GM19193 (cell line): ENCODE measurements around the gene SART3.

Experiments used
- POLR2A ChIP-seq: IDR thresholded peaks from 4 replicates; pipeline ENCODE4 v1.6.1; 2011; ENCODE audit not compliant: insufficient read depth, insufficient read length; ENCODE audit errors: extremely low read depth

SART3 gene

DNA sequence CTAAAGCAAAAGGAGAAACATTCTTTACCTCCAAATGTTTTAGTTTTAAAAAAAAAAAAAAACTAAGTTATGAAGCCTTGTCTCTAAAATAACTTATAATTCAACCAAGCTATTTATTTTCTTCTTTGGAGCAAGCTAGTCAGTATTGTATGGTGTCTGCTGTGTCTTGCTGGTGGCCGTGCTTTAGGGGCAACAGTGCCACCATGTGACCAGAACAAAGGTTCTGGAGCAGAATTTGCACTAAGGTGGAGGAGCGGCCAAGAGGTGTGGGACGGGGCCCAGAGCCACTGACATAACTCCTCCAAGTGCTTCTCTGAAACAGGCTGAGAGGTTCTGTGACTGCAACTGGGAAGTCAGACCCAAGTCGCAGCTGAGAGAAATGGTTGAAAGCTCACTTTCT is 41.4 kb downstream of the SART3 start:
- TF ChIP-seq POLR2A: no peak

DNA sequence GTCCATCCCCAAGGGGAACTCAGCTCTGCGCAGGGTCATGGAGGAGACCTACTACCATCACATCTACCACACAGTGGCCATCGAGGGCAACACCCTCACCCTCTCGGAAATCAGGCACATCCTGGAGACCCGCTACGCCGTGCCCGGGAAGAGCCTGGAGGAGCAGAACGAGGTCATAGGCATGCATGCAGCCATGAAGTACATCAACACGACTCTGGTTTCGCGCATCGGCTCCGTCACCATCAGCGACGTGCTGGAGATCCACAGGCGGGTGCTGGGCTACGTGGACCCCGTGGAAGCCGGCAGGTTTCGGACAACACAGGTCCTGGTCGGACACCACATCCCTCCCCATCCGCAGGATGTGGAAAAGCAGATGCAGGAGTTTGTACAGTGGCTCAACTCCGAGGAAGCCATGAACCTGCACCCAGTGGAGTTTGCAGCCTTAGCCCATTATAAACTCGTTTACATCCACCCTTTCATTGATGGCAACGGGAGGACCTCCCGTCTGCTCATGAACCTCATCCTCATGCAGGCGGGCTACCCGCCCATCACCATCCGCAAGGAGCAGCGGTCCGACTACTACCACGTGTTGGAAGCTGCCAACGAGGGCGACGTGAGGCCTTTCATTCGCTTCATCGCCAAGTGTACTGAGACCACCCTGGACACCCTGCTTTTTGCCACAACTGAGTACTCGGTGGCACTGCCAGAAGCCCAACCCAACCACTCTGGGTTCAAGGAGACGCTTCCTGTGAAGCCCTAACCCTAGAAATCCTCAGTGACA is 42.1 kb downstream of the SART3 start:
- TF ChIP-seq POLR2A: no peak

DNA sequence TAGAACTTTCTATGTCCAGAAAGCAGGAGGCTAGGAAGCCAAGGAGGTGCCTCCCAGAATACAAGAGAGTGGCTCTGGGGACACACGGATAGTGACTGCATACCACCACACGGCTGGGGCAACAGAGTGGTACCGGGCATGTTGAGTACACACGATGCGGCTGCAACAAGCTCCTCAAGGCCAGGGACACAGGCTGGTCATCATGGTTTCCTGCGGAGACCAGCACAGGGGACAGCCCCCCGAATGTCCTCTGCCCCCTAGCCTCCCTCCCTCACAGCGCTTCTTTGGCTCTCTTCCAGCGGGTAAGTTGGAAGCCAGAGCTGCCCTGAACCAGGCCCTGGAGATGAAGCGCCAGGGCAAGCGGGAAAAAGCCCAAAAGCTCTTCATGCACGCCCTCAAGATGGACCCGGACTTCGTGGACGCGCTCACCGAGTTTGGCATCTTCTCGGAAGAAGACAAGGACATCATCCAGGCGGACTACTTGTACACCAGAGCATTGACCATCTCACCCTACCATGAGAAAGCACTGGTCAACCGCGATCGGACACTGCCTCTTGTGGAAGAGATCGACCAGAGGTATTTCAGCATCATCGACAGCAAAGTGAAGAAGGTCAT is 42.8 kb downstream of the SART3 start:
- TF ChIP-seq POLR2A: no peak

DNA sequence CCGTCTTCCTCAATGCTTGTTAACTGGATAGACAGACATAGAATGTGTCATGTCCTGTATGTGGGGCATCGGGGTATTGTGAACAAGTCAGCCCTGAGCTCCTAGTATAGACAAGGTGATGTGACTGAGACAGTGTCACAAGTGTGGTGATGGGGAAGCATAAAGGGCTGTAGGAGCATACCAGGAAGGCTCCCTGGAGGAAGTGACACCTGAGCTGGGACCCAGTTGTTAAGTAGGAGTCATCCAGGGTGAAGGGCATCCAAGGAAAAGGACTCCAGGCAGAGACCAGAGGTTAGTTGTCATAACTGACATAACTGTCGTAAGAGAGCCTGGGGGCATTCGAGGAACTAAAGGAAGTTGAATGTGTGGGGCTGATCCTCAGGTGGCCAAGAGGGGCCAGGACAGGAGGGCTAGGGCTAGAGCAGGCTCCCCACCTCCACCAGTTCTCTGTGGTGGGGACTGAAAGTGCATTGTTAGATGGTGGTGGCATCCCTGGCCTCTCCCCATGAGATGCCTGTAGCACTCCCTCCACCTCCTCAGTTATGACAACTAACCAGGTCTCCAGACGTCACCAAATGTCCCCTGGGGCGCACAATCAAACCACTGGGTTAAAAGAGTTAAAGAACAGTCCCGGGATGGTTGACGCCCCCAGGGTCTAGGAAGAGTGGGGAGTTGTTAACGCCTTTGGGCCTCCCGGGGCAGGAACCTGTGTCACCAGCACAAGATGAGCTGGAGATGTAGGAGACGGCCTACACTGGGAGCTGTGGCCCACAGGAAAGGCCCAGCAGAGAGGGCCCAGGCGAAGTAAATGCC is 43.5 kb downstream of the SART3 start:
- no peak for TF ChIP-seq POLR2A

DNA sequence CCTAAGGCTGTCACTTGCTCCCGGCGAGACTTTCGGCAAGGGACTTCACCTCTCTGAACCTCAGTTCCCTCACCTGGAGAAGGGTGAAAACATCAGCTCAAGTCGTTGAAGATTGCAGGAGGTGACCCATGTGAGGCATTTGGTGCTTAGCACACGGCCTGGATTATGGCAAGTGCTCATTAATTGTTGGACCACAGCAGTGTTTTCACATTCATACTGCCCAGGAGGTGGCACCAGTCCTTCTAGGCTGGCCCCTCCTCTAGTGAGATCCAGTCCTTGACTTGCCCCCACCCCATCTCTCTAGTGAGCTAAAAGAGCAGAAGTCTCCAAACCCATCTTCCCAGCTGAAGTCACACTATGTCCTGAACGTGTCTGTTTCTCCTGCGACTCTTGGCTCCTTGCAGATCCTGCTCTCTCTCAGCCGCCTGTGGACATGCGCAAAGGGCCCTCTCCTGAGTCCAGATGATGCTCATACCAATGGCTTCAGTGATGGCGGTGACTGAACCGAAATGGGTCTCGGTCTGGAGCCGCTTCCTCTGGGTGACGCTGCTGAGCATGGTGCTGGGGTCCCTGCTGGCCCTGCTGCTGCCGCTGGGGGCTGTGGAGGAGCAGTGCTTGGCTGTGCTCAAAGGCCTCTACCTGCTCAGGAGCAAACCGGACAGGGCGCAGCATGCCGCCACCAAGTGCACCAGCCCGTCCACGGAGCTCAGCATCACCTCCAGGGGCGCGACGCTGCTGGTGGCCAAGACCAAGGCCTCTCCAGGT is 44.3 kb downstream of the SART3 start:
- peak; percentile 41 for TF ChIP-seq POLR2A

DNA sequence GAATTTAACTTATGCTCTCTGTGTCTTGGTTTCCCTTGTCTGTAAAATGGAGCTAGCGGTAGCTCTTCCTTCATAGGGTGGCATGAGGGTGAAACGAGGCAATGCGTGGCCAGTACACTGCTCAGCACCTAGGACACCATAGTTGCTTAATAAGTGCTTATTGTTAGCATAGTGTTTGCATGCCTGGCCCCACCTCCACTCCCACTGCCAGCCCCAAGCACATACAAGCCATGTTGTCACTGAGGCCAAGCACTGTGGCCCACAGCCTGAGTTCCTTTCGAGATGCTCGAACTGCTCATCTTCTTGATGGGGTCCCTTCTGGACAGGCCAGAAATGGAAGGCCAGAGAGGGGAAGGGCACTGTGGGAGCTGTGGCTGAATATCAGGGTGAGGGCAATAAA is 45.1 kb downstream of the SART3 start:
- TF ChIP-seq POLR2A: peak; percentile 1

DNA sequence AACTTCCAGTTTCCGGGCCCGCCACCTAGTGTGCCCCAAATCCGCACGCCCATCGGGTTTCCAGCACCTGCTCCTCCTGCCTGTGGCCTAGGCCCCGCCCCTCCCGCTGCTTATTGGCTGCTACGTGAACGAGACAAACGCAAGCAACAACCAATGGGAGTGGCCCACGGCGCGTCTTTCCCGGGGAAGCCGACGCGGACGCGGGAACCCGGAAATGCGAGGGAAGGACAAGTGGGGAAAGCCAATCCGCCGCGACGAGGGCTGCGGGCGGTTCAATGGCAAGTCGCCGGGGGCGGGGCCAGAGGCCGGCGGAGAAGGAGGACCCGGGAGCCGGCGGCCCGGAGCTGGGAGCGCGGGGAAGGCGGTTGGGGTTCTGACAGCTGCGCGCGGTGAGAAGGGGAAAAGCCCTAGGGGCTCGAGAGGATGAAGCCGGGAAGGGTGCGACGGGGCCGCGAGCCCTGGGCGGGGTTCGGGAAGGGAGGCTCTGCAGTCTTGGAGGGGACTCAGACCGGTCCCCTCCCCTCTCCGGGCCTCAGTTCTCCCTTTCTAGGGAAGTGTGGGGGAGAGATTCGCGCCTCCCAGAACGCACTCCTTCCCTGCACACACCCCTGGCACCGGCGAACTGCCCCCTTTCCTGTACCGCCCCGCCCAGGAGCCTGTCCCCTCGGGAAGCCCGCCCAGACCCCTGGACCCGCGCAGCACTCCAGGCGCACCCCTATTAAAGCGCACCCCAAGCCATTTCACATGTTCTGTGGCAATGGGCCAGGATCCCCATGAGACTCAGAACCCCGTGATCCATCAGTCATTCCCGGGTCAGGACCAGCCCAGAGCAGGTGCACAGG is 45.8 kb downstream of the SART3 start, which contains the start of gene FICD:
FICD (plus strand) TSS at position 305 of the 842 bp plus-strand sequence. CDS start 1,696 bp downstream, outside the sequence.
- peak; percentile 83 for TF ChIP-seq POLR2A

DNA sequence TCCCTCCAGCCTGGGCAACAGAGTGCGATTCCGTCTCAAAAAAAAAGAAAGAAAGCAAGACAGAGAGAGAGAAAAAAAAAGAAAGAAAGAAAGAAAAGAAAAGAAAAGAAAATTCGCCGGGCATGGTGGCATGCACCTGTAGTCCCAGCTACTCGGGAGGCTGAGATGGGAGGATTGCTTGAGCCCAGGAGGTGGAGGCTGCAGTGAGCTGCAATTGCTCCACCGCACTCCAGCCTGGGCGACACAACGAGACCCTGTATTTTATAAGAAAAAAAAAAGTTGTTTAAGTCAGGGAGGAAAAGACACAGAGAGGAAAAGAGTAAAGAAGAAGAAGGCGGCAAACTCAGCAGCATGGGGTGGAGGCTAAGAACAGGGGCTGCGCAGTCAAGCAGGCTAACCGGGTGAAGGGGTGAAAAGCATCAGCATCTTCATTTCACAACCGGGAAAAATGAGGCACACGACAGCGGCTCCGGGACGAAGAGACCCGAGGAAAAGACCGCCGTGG is 46.5 kb downstream of the SART3 start:
- TF ChIP-seq POLR2A: no peak

DNA sequence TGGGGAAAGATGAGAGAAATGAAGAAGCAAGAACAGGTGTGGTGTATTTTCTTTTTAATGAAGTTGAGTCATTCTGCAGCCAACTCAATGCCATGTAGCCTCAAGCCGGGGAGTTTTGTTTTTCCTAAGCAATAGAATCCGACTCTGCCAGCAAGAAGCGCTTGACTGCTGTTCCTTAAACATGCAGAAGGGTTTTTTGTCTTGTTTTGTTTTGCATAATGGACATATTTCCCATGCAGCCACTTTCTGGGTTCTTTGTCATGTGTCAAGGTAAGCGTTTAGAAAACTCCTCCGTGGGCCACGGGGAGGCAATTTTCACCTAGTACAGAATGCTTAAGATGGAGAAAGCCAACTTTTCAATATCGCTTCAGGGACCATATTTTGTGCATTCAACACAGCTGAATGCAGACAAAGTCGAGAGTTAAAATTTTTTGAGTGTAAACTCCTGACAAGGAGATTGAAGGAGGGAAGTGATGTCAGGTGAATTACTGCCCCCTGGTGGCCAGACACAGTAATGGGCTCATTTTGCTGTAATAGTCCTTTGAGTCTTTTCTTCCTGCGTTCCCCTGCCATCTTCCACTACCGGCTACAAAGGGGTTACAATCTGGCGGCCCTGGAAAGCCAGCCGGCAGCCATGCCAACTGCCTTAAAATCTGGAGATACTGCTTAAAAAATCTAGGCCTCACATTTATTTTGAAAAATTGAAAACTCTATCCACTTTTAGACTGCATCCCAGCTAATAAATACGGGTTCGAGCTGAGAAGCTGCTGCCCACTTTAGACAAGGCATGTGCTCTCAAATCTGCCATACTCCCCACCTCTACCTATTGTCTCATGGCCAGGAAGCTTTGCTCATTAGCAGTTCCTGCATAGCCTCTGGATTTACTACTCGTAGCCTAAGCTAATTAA is 49.1 kb downstream of the SART3 start:
- TF ChIP-seq POLR2A: no peak

DNA sequence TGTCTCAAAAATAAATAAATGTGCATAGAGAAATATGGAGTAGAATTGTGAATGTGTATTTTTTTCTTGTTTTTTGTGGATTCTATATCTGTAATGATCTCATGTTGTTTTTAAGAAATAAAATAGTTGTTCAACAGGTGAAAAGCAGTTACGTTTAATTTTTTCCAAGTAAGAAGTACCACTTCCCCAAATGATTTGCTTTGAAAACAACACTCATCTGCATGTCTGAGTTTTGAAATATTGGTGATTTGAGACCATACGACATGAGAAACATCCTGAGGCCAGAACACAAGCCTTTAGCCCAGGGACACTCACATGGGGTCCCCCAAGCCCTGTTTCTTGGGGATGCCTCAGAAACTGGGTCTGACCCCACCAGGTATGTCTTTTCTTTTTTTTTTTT is 50.1 kb downstream of the SART3 start:
- no peak for TF ChIP-seq POLR2A

DNA sequence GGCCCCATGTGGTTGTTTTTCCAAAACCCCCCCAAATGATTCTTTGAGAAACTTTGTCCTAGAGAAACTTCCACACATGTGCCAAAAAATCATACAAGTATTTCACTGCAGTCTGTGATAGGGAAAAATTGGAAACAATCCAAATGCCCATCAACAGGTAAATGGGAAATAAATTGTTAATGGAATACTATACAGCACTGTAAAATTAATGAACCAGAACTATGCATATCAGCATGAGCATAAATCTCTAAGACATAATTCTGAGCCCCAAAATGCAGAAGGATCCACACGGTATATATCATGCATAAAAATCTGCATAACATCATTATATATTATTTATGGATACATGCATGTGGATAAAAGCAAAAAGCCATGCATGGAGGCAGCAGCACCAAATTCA is 51.2 kb downstream of the SART3 start:
- no peak for TF ChIP-seq POLR2A

DNA sequence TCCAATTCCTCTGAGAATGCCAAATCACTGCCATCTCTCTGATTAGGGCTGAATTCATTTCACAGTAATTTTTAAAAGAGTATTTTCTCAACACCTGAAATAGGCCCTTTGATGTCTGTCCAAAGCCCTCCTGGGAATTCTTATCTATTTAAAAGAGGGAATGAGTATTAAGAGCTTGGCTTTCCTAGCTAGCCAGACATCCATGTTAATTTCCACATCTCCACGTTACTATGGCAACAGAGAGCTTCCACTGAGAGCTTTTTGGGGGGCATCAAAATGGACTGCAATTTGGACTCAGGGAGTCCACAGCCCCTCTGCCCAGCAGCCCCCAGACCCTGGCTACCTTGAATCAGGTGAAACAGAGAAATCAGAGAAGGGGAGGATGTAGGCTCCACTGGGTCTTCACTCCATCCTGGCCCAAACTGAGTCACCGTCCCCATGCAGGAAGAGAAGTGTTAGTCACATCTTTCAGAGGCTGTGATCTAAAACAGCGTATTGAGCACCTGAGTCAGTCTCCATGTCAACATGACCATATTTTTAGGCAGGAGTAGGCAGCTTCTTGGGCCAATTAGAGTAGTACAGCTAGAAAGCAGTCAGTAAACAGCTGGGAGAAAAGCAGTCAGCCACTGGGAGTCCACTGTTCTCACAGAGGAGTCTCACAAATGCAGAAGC is 52.9 kb downstream of the SART3 start:
- no peak for TF ChIP-seq POLR2A
